BJ (cell line): ENCODE measurements around the gene C15orf62. TPM values are rescaled to one million over a fixed set of nuclear protein-coding genes. Genes with fewer than 3 reads are reported as not detected.

Experiments used
- CTCF ChIA-PET: fragments of 350-600 bp; formaldehyde crosslinking; extraction: SDS; loops from one replicate; lab custom pipeline; 2021; ENCODE audit warnings: antibody characterized with exemption, inconsistent platforms; lab: Yijun Ruan, JAX
- POLR2A ChIA-PET: fragments of 300-600 bp; sonication (Branson Sonifier 250); formaldehyde crosslinking; extraction: SDS; loops from one replicate; lab custom pipeline; 2021; ENCODE audit warnings: antibody characterized with exemption; lab: Charles Lee
- DNase-seq: peaks from one replicate; pipeline ENCODE4 v3.0.0-alpha.2; 2011; ENCODE audit warnings: low read depth
- H3K27me3 ChIP-seq: 2 replicates; pipeline ENCODE4 v1.6.0; 2011; ENCODE audit warnings: low read length; ENCODE audit not compliant: control insufficient read depth, insufficient read depth
- H3K36me3 ChIP-seq: 2 replicates; pipeline ENCODE4 v1.5.1; 2011; ENCODE audit warnings: low read length; ENCODE audit not compliant: control insufficient read depth, insufficient read depth
- H3K4me3 ChIP-seq: 2 replicates; pipeline ENCODE4 v1.5.1; 2011; ENCODE audit warnings: low read depth, mild to moderate bottlenecking, control low read depth, low read length
- polyA plus RNA-seq: library from polyadenylated mRNA; depleted of rRNA; stranded (reverse); fragments of >200 nt; gene quantifications from 2 replicates; pipeline ENCODE4 v1.2.3, GENCODE V29; 2011
- TF ChIP-seq, protein P1 (sequence below): IDR thresholded peaks from 2 replicates; pipeline ENCODE4 v1.5.1; 2011; ENCODE audit warnings: low read depth, mild to moderate bottlenecking, control low read depth, inconsistent platforms, low read length, moderate library complexity; ENCODE audit not compliant: insufficient read depth

The C15orf62 gene
- polyA plus RNA-seq, 1 experiment = 0.04 TPM

DNA sequence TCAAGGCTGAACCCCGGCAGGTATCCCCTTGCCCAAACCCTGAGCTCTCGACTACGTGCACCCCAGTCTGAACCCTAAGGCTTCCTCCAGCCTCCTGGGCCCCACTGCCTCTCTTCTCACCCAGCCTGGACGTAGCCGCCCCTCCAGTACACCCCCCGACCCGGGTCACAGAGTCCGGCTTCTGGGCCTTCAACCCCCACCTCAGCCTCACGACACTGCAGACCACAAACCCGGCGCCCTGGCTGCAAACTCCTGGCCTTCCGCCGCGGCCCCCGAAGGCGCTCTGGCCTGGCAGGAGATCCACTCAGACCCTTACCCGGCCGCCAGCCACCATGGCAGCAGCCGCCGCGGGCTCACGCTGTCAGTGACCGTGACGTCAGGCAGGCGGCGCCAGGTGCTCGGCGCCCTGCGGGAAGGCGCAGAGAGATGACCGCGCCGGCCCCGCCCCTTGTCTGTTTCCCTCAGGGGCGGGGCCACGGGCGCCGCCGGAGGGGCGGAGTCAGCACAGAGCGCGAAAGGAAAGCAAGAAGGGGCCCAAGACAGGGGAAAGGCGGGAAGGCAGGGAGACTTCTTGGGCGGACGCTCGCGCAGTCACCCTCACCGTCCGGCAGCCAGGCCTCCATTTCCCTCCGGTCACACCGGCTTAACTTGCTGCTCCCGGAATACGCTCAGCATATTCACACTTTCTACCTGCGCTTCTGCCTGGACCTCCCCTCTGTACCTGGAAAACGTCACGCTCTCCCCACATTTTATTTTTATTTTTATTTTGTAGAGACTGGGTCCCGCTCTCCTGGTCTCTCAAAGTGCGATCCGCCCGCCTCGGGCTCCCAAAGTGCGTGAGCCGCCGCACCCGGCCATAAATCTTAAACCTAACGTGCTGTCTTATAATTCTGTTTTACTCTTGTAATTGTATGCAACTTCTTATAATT, 14.6 kb upstream of the C15orf62 start, which contains the start of gene RMDN3:
TSS of gene RMDN3 (minus strand) at position 372 of the 929 bp plus-strand sequence. CDS start 471 bp downstream, outside the sequence.
- Histone ChIP-seq H3K36me3 (peaks cover 3% of the 10 kb centered on the region), H3K27me3 (no peaks in the 10 kb centered on the region), H3K4me3 (peak within 1 kb of the TSS; percentile 95)
- ChIA-PET POLR2A (no interaction called here), CTCF (interaction anchor here (0.6 to 1.7 kb wide), 2 partner anchors 140 to 191 kb away, joined by 3 to 4 read pairs; partner anchors contain the start of gene VPS18)
- DNase-seq = peak; percentile 44
- TF ChIP-seq, protein P1, sequence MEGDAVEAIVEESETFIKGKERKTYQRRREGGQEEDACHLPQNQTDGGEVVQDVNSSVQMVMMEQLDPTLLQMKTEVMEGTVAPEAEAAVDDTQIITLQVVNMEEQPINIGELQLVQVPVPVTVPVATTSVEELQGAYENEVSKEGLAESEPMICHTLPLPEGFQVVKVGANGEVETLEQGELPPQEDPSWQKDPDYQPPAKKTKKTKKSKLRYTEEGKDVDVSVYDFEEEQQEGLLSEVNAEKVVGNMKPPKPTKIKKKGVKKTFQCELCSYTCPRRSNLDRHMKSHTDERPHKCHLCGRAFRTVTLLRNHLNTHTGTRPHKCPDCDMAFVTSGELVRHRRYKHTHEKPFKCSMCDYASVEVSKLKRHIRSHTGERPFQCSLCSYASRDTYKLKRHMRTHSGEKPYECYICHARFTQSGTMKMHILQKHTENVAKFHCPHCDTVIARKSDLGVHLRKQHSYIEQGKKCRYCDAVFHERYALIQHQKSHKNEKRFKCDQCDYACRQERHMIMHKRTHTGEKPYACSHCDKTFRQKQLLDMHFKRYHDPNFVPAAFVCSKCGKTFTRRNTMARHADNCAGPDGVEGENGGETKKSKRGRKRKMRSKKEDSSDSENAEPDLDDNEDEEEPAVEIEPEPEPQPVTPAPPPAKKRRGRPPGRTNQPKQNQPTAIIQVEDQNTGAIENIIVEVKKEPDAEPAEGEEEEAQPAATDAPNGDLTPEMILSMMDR = no peak

DNA sequence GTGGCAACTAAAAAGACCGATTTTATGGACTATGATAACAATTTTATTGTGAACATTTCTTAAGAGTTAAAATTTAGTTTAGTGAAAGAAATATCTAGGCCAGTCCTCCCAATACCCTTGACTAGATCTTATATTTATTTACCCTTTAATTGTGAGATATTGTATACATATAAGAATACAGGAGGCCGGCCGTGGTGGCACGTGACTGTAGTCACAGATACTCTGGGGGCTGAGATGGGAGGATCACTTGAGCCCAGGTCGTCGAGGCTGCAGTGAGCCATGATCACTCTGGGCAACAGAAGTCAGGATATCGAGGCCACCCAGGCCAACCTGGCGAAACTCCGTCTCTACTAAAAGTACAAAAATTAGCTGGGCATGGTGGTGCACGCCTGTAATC, 14.0 kb upstream of the C15orf62 start:
- CTCF ChIA-PET = interaction anchor here (1.7 to 2.4 kb wide), 2 partner anchors 11 to 139 kb away, joined by 4 to 7 read pairs; partner anchors contain the start of gene VPS18
- peaks cover 1% of the 10 kb centered on the region; the same call in 1 of the 2 replicates for H3K27me3 ChIP-seq
- peaks cover 3% of the 10 kb centered on the region for H3K36me3 ChIP-seq
- H3K4me3 ChIP-seq = peak overlapping the region; percentile 95
- POLR2A ChIA-PET = no interaction called here
- no peak for DNase-seq
- TF ChIP-seq, protein P1 = no peak

DNA sequence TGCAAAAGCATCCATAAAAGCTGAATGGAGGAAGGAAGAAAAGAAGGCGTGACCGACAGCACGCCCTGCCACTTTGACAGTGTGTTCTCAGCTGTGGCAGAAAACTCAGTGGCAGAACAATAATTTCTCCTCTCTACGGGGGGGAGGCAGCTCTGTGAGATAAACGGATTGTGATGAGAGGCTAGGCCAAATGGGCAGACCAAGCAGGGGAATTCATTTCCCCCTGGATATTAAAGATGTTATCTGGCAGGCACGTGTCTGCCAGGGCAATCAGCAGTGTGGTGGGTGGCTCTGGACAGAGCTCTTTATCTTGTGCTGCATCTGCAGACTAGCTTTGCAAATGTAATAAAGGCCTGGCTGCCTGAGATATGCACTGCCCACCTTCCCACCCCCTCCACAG, 12.8 kb upstream of the C15orf62 start:
- Histone ChIP-seq H3K36me3 (no peaks in the 10 kb centered on the region; the same call in 1 of the 2 replicates), H3K27me3 (peaks cover 1% of the 10 kb centered on the region; the same call in 1 of the 2 replicates), H3K4me3 (no peak overlapping the region)
- TF ChIP-seq, protein P1 = no peak
- CTCF ChIA-PET = interaction anchor here (1.7 to 2.4 kb wide), 2 partner anchors 12 to 138 kb away, joined by 4 to 7 read pairs; partner anchors contain the start of gene VPS18
- POLR2A ChIA-PET = no interaction called here
- no peak for DNase-seq

DNA sequence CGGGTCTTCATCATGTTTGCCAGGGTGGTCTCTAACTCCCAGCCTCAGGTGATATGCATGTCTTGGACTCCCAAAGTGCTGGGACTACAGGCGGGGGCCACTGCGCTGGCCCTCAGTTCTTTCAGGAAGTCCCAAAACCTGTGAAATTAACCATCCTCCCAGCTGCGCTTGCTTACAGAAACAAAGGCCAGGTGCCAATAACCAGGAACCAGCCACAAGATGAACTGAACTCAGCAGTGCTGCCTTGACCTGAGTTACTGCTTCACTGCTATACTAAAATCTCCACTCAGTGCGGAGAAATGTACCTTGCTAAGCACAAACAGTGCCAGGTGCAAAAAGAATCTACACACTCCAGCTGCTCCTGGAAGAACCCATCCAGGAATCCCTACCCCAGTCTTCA, 9.8 kb upstream of the C15orf62 start:
- Histone ChIP-seq H3K4me3 (no peak overlapping the region), H3K27me3 (peaks cover 1% of the 10 kb centered on the region; the same call in 1 of the 2 replicates), H3K36me3 (no peaks in the 10 kb centered on the region)
- ChIA-PET CTCF (no interaction called here), POLR2A (no interaction called here)
- TF ChIP-seq, protein P1 = no peak
- no peak for DNase-seq
